GM19455 (cell line): ENCODE data around the gene CFAP52.
"Not testable (repeated sequence)": the region's sequence is repeated elsewhere in the genome, so short reads cannot be mapped to it uniquely, and the experiment has no call there.

Experiments used
- ATAC-seq: cut with Tn5 transposase; IDR thresholded peaks from one replicate; pipeline ENCODE4 v1.9.1; 2021; ENCODE audit not compliant: unreplicated experiment

The CFAP52 gene

DNA sequence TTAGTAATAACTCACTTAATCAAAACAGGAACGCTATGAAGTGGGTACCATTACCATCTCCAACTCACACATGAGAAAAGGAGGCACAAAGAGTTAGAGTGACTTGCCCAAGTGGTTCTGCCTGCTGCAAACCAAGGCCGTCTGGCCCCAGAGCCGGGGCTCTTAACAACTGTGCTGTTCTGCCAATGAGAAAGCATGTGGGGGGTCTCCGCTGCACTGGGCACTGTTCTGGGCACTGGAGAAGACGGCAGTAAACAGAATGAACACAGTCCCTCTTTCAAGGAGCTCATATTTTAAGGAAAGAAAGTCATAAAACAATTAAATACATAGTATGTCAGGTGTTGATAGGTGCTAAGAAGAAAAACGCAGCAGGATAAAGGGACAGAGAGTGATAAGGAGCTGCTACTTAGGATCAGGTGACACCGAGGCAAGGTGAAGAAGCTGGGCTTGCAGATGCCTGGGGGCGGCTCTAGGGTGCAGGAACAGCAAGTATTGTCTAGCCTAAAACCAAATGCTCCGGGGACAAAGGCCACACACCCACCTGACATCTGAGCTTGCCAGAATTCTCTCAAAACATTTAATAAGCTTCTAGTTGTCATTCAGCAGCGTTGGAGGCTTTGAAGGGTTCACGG, 7.4 kb upstream of the CFAP52 start:
- ATAC-seq: no peak

DNA sequence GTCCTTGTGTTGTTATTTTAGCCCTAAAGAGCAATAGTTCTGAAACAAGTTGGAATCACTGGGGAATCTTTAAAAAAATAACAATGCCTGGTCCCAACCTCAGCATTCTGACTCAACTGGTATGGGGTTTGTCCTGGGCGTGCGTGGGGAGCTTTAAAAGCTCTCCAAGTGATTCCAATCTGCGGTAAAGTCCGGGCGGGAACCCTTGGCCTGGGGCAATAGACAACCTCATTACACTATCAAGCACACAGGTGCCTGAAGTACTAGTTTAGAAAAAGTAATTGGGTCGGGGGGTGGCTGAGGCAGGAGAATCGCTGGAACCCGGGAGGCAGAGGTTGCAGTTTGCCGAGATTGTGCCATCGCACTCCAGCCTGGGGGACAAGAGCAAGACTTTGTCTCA, 5.2 kb upstream of the CFAP52 start:
- ATAC-seq: no peak

DNA sequence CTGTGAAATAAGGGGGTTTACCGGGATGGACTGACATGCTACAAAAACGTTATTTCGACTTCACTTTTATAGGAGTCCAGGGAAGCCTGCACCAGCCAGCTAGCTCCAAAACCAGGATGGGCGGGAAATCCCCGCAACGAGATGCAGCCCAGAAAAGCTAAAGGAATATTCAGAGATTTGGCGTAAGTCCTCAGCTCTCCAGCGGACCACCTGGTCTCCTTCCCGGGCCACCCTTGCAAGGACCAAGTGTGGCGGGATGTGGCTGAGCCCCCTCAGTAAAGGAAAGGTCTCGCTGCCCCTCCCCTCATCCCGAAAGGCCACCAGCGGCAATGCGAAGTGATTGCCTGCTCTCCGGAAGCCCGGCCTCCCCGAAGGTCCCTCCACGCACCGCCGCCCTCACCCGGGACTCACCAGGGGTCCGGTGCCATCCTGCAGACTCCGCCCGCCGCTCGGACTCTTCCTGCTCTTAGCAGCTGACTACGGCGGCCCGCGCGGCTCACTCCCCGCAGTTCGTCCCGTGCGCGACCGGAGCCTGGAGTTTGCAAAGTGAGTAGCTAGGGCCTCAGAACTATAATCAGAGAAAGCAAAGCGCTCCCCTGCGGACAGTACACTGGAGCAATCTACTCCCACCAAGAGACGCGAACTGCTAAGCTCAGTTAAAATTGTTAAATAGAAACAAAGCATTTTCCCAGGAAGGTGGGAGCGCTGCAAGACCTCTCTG, 901 bp upstream of the CFAP52 start, which contains the start of gene STX8:
Gene STX8, minus strand, starts transcription at position 440 of the 721 bp plus-strand sequence. Its CDS starts 12 bp downstream, at position 428.
- ATAC-seq: peak; percentile 78

DNA sequence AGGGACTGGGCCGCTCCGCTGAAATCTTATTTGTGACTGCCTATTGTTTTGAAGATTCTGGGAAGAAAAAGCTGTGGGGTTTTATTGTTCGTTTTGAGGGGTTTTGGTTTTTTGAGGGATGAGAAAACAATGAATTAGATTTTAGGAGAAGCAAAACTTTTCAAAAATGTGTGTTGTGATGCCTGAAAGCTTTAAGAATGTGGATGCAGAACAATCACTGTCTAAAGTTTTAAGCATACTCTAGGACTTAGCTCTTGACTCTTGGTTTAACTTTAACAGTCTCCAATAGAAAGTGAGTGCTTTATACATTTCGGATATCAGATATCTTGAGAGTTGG, 899 bp downstream of the CFAP52 start:
- ATAC-seq: no peak

DNA sequence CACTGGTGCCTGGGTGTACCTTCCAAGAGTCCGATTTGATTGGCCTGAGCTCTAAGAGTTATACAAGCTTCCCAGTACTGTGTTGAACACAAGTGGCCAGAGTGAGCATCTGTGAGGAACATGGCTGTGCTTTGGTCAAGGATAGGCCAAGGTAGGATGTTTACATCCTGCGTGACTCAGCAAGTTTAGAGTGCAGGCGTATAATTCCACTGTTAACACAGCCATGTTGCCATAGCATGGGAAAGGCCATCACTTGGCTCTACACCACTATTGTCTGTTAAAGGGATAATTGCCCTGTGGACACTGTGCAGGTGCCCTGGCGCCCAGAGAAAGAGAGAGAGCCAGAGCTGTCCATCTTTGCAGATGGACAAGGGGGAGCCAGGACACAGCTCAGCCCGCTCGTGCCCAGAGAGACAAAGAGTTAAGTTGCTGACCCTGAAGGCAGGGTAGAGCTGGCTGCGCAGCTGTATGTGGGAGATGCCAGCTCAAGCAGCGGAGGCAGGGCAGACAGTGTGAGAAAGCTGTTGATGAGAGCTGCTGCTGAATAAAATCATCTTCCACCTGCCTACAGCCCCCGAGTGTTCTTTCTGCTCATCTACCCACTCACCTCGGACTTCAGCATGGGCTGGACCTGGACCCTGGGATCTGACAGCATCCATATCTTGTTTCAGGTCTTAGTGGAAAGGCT, 11.7 kb downstream of the CFAP52 start:
- ATAC-seq: no peak

DNA sequence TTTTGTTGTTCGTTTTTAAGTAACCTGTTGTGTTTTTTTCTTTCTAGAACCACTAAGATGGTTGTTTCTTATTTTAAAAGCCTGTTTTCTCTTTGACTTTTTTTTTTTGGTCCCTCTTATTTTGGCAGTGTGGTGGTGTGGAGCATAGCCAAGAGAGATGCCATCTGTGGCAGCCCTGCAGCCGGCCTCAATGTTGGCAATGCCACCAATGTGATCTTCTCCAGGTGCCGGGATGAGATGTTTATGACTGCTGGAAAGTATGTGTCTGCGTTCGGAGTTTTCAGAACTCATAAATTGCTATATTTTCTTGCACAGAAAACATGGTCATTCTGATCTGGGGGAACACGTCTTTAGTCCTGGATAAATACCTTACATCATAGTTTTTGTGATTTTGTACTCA, 17.6 kb downstream of the CFAP52 start:
- no peak for ATAC-seq

DNA sequence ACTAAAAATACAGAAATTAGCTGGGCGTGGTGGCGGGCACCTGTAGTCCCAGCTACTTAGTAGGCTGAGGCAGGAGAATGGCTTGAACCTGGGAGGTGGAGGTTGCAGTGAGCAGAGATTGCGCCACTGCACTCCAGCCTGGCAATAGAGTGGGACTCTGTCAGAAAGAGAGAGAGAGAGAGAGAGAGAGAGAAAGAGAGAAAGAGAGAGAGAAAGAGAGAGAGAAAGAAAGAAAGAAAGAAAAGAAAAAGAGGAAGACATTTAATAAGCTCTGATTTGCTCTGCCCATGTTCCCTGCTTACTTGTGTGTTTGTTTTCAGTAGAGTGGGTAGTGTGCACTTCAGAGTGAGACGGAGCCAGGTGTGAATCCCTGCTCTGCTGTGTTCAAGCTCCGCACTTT, 21.2 kb downstream of the CFAP52 start:
- not testable (repeated sequence) for ATAC-seq

DNA sequence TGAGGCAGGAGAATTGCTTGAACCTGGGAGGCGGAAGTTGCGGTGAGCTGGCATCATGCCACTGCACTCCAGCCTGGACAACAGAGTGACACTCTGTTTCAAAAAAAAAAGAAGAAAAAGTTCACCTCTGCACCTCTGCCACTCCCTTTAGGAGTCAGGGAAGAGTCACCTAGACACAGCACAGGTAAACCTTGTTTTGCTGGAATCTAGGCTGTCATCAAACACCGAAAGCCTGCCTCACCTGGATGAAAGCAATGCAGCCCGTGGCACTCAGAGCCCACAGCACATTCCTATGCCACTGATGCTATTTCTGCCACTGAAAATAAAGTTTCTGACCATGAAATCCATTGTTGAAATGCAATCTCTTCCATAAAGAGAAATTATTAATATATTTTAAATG, 22.2 kb downstream of the CFAP52 start:
- no peak for ATAC-seq

DNA sequence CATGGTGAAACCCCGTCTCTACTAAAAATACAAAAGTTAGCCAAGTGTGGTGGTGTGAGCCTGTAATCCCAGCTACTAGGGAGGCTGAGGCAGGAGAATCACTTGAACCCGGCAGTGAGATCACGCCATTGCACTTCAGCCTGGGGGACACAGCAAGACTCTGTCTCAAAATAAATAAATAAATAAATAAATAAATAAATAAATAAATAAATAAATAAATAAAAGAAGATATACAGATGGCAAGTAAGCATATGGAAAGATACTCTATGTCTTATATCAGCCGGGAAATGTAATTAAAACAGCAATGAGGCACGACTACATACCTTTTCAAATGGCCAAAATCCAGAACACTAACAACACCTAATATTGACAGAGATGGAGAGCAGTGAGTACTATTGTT, 28.1 kb downstream of the CFAP52 start:
- ATAC-seq: not testable (repeated sequence)

DNA sequence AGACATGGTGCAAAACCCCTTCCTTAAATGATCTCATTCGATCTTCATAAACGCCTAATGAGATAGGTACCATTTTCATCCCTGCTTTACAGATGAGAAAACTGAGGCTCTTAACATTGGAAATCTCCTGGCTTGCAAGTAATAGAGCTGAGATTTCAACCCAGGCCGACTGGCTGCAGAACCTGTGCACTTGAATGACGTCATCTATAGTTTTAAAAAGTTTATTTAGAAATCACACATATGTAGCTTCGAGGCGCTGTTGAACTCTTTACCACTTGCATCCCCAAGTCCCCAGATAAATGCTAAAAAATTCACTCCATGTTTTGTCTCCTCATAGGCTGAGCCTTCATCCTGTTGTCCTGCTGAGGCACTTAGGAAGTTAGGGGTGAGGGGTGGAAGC, 30.0 kb downstream of the CFAP52 start:
- ATAC-seq: no peak

DNA sequence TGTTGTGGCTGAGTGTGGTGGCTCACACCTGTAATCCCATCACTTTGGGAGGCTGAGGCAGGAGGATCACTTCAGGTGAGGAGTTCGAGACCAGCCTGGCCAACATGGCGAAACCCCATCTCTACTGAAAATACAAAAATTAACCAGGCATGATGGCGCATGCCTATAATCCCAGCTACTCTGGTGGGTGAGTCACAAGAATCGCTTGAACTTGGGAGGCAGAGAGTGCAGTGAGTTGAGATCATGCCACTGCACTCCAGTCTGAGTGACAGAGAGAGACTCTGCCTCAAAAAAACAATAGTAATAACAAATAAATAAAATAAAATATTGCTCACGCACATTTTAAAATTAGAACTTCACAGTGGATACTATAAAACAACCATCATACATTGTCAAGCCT, 30.6 kb downstream of the CFAP52 start:
- not testable (repeated sequence) for ATAC-seq

DNA sequence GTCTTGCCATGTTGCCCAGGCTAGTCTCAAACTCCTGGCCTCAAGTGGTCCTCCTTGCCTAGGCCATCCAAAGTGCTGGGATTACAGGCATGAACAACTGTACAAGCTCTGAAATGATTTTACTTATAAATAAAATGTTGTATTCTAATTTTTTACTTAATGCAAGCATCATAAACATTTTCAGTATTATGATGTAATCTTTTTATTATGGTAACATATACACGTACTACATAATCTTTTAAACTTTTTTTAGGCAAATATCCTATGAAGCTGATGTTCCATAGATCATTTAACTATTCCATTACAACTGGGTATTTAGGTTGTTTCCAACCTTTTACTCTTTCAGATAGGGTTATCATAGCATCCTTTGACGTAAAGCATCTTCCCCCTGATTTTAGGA, 35.1 kb downstream of the CFAP52 start:
- no peak for ATAC-seq

DNA sequence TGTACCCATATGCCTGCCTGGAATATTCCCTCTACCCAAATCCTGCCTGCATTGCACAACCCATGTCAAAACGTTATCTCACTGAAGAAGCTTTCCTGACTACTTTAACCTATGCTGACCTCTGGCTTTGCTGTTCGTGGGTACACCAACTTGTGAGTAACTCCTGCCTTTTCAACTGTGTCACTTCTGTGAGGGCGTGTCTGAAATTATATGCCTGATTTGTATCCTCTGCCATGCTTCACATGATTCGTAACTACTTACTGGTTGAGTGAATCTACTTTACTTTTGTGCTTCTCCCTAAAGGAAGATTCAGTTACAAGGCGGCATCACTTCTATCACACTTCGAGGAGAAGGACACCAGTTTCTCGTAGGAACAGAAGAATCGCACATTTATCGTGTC, 35.6 kb downstream of the CFAP52 start:
- no peak for ATAC-seq

DNA sequence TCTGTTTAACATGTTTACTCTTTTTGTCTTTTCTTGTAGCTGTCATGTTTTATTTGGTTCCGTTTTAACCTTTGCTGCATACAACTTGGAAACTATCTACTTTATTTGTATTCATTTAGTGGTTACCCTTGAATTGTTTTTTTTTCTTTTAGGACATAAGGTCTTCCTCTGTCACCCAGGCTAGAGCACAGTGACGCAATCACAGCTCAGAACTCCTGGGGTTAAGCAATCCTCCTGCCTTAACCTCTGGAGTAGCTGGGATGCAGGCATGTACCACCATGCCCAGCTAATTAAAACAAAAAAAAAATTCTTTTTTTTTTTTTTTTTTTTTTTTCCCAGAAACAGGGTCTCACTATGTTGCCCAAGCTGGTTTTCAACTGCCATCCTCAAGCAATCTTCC, 39.0 kb downstream of the CFAP52 start:
- ATAC-seq: no peak

DNA sequence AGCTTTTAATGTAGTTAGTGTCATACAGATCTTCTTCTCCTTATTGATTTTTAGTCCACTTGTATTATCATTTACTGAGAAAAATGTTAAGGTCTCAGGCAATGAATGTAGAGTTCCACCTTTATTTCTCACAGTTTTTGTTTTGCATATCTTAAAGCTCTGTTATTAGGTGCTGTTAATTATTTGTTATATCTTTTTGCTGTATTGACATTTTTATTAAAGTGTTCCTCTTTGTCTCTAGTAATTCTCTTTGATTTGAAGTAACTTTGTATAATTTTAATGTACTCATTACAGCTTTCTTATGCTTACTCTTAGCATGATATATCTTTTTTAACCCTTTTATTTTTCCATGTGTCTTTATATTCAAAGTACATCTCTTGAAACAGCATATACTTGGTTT, 46.5 kb downstream of the CFAP52 start:
- ATAC-seq: no peak

DNA sequence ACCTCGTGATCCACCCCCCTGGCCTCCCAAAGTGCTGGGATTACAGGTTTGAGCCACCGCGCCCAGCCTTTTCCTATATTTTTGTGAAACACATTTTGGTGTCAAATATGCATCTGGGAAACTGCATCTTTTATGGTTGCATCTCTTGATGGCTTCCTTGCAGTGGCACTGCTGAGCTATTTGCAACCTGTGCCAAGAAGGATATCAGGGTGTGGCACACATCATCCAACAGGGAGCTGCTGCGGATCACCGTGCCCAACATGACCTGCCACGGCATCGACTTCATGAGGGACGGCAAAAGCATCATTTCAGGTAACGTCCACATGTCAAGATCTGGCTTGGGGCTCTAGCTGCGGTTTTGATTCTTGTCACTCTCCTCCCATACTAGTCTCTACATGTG, 52.1 kb downstream of the CFAP52 start:
- no peak for ATAC-seq

DNA sequence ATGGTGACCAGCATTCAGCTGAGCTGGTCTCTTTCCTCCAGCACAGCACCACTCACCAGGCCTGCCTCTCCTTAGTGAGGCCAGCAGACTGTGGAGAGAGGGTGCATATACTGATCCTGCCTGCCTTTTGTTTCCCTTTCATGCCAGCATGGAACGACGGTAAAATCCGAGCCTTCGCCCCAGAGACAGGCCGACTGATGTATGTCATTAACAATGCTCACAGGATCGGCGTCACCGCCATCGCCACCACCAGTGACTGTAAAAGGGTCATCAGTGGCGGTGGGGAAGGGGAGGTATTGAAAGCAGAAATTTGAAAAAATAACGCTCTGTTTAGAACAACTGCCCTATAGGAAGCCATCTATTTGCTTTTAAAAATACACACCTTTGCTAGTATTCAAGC, 56.3 kb downstream of the CFAP52 start:
- no peak for ATAC-seq

DNA sequence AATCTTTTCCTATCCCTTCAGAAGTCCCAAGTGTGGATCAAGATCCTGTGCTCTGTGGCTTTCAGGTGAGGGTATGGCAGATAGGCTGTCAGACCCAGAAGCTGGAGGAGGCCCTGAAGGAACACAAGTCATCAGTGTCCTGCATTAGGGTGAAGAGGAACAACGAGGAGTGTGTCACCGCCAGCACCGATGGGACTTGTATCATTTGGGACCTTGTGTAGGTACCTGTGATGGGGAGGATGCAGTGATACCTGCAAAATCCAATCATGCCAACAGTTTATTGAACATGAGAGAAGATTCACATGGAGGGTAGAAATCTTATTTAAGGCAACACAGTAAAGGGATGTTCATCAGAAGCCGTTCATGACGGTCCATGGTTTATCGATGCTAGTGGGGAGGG, 58.9 kb downstream of the CFAP52 start:
- ATAC-seq: no peak

DNA sequence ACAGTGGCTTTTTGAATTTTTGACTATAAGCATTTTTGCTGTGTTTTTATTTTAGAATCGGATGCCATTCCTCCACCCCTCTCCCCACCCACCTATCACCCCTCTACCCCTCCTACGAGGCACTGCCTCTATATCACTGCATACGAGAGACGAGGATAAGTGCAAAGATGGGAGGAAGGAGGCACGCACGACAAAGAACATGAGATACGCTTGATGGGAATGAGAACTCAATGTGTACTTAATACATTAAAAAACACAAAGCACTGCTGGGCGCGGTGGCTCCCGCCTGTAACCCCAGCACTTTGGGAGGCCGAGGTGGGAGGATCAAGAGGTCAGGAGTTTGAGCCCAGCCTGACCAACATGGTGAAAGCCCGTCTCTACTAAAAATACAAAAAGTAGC, 60.1 kb downstream of the CFAP52 start:
- no peak for ATAC-seq

DNA sequence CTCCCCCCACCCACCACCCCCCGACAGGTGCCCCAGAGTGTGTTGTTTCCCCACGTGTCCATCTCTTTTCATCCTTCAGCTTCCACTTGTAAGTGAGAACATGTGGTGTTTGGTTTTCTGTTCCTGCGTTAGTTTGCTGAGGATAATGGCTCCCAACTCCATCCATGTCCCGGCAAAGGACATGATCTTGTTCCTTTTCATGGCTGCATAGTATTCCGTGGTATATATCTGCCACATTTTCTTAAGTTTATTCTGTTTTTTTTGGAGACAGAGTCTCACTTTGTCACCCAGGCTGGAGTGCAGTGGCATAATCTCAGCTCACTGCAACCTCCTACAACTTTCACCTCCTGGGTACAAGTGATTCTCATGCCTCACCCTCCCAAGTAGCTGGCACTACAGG, 63.9 kb downstream of the CFAP52 start:
- ATAC-seq: not testable (repeated sequence)

DNA sequence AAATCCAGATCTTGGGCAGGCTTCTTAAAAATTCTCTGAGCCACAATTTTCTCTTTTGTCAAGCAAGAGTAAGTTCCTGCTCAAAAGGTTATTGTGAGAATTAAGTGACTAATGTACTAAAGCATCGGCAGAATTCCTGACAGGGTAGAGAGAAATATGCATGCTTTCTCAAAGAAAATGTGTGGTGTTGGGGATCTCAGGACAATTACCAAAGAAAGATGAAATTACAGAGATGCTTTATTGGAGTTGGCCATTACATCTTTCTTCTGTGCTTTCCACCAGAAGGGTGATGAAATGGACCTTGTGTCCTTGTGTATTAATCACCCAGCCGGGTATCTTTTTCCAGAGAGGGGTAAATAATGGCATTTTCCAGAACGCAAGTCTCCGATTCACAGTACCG, 67.2 kb downstream of the CFAP52 start:
- ATAC-seq: no peak
